SKM-1 treated with dmso at 0.1 percent for 144 hours (cell line): ENCODE results near the gene LRRC15.

Experiments
- DNase-seq: peaks from one replicate; lab custom pipeline; 2025; ENCODE audit not compliant: unreplicated experiment; lab: John Stamatoyannopoulos, UW

Gene LRRC15

DNA sequence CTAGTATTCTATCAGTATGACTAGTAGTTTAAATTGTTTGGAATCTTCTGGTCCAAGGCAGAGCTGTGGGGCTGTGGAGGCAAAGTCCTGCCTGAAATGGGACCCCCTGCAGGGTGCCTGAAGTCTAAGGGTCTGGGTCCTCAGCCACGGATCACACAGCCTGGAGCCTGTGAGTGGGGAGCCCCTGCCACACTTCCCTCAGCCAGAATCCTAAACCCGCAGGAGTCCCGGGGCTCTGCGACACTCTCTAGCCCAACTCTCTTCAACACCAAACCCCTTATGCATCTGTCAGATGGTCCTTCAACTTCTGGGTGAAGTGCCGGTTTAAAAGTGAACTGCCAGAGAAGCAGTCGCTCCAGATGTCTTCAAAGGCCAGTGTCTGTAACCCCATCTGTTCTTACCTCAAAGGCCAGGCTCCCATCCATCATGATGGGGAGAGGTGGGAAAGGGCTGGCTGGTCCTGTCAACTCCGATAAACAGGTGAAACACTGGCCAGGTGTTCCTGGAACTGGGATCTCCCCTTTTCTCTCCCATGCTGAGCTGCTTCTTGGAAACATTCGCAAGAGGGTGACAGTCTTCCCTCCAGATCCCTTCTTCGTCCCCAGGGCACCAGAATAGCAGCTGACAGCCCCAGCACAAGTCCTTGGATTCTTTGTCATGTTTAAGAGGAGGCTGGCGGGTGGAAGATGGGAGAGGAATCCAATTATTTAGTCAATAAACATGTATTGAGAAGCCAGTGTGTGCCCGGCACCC, 64.0 kb downstream of the LRRC15 start:
- no peak for DNase-seq
